GM23338 (cell line): Measurements from ENCODE around the gene CSF2. TPM values are rescaled to one million over a fixed set of nuclear protein-coding genes. Genes with fewer than 3 reads are reported as not detected.

ENCODE experiments used
- ATAC-seq: fragments of 200-7000 bp; cut with Tn5 transposase; 3 replicates; pipeline ENCODE4 v1.9.1; 2020
- DNase-seq: peaks from one replicate; pipeline ENCODE4 v3.0.0-alpha.2; 2015; ENCODE audit warnings: low spot score
- H2AFZ ChIP-seq: fragments of 200-600 bp; sonication (generic); 2 replicates; pipeline ENCODE4 v1.8.0; 2016; ENCODE audit warnings: antibody characterized with exemption, mild to moderate bottlenecking, moderate library complexity
- H3F3A ChIP-seq: fragments of 200-600 bp; sonication (generic); replicated peaks from 2 replicates; pipeline ENCODE4 v1.8.0; 2017; ENCODE audit warnings: antibody characterized with exemption, mixed run types, low read depth
- H3K27ac ChIP-seq: fragments of 200-600 bp; sonication (generic); 2 replicates; pipeline ENCODE4 v1.6.1; 2016; ENCODE audit warnings: low read depth
- H3K27me3 ChIP-seq: fragments of 200-600 bp; sonication (generic); 2 replicates; pipeline ENCODE4 v1.8.0; 2016; ENCODE audit warnings: mild to moderate bottlenecking, mixed run types, moderate library complexity; ENCODE audit not compliant: insufficient read depth
- H3K36me3 ChIP-seq: fragments of 200-600 bp; sonication (generic); 2 replicates; pipeline ENCODE4 v1.8.0; 2016; ENCODE audit warnings: mild to moderate bottlenecking; ENCODE audit not compliant: insufficient read depth
- H3K4me1 ChIP-seq: fragments of 200-600 bp; sonication (generic); 2 replicates; pipeline ENCODE4 v1.8.0; 2016; ENCODE audit warnings: mild to moderate bottlenecking, moderate library complexity; ENCODE audit not compliant: insufficient read depth
- H3K4me2 ChIP-seq: fragments of 200-600 bp; sonication (generic); 2 replicates; pipeline ENCODE4 v1.7.1; 2017; ENCODE audit warnings: mixed run types
- H3K4me3 ChIP-seq: fragments of 200-600 bp; sonication (generic); 2 replicates; pipeline ENCODE4 v1.6.1; 2016; ENCODE audit warnings: mixed run types
- H3K79me2 ChIP-seq: fragments of 200-600 bp; sonication (generic); replicated peaks from 2 replicates; pipeline ENCODE4 v1.8.0; 2017; ENCODE audit warnings: mild to moderate bottlenecking; ENCODE audit not compliant: insufficient read depth
- H3K9me2 ChIP-seq: fragments of 200-600 bp; sonication (generic); 2 replicates; pipeline ENCODE4 v1.8.0; 2017; ENCODE audit not compliant: insufficient read depth
- H4K20me1 ChIP-seq: fragments of 200-600 bp; sonication (generic); replicated peaks from 2 replicates; pipeline ENCODE4 v1.8.0; 2017; ENCODE audit warnings: mild to moderate bottlenecking; ENCODE audit not compliant: insufficient read depth
- H3K27ac Mint-ChIP-seq: 2 replicates; pipeline ENCODE4 v1.8.0; 2020; ENCODE audit warnings: inconsistent platforms, mild to moderate bottlenecking, moderate library complexity, mixed read lengths
- H3K27me3 Mint-ChIP-seq: 3 replicates; pipeline ENCODE4 v1.8.0; 2022; ENCODE audit warnings: low read depth, mild to moderate bottlenecking, moderate library complexity, mixed read lengths, inconsistent platforms; ENCODE audit not compliant: insufficient read depth, poor library complexity
- H3K36me3 Mint-ChIP-seq: 3 replicates; pipeline ENCODE4 v1.8.0; 2021; ENCODE audit warnings: low read depth, mild to moderate bottlenecking, inconsistent platforms, moderate library complexity, mixed read lengths
- H3K4me1 Mint-ChIP-seq: 3 replicates; pipeline ENCODE4 v1.8.0; 2020; ENCODE audit warnings: mild to moderate bottlenecking, inconsistent platforms, mixed read lengths
- H3K4me3 Mint-ChIP-seq: 3 replicates; pipeline ENCODE4 v1.8.0; 2021; ENCODE audit warnings: moderate library complexity, mild to moderate bottlenecking, inconsistent platforms, mixed read lengths
- H3K9me3 Mint-ChIP-seq: 3 replicates; pipeline ENCODE4 v1.8.0; 2020; ENCODE audit warnings: moderate library complexity, mild to moderate bottlenecking, inconsistent platforms, mixed read lengths
- JUNB ChIP-seq: IDR thresholded peaks from one replicate; pipeline ENCODE4 v1.6.1; 2016; ENCODE audit warnings: antibody characterized with exemption; ENCODE audit not compliant: unreplicated experiment
- NANOG ChIP-seq: IDR thresholded peaks from 2 replicates; pipeline ENCODE4 v1.6.1; 2016; ENCODE audit warnings: antibody characterized with exemption, borderline replicate concordance
- POLR2AphosphoS5 ChIP-seq: IDR thresholded peaks from 2 replicates; pipeline ENCODE4 v1.6.1; 2016; ENCODE audit warnings: antibody characterized with exemption, low read depth
- STAT1 ChIP-seq: IDR thresholded peaks from one replicate; pipeline ENCODE4 v1.6.1; 2016; ENCODE audit warnings: antibody characterized with exemption; ENCODE audit not compliant: unreplicated experiment
- ZNF114 ChIP-seq: fragments of 250-450 bp; sonication (Bioruptor Pico); IDR thresholded peaks from 2 replicates; pipeline ENCODE4 v1.5.0; 2020; ENCODE audit warnings: mild to moderate bottlenecking, moderate library complexity
- ZNF331 ChIP-seq: fragments of 250-450 bp; sonication (Bioruptor Pico); IDR thresholded peaks from 2 replicates; pipeline ENCODE4 v1.5.0; 2020; ENCODE audit warnings: low read depth, mild to moderate bottlenecking, moderate library complexity
- polyA plus RNA-seq: library from polyadenylated mRNA; unstranded; fragments of >200 nt; fragmentation: Nextera tagmentation; extraction: Ambion mirVana; gene quantifications from 2 replicates; pipeline ENCODE4 v1.2.1, GENCODE V29; 2016
- total RNA-seq: library from RNA; depleted of rRNA; stranded (reverse); fragments of >200 nt; shearing (Covaris generic); gene quantifications from 2 replicates; pipeline ENCODE4 v1.2.3, GENCODE V29; 2014
- TF ChIP-seq, protein P1 (sequence below): fragments of 250-450 bp; sonication (Bioruptor Pico); IDR thresholded peaks from 2 replicates; pipeline ENCODE4 v1.5.0; 2020; ENCODE audit warnings: mild to moderate bottlenecking, moderate library complexity
- TF ChIP-seq, protein P2 (sequence below), 2 experiments: fragments of 200-600 bp in 1 of 2; sonication (generic) in 1 of 2; conservative IDR thresholded peaks; 2 replicates each; pipeline versions ENCODE4 v1.5.1 to v1.6.1; 2016 to 2017; ENCODE audit warnings: antibody characterized with exemption in 2 of 2, low read depth in 2 of 2, mild to moderate bottlenecking in 2 of 2, moderate library complexity in 1 of 2

The CSF2 gene
- total and polyA plus RNA-seq, 2 experiments from 2014 or later, result not detected

DNA sequence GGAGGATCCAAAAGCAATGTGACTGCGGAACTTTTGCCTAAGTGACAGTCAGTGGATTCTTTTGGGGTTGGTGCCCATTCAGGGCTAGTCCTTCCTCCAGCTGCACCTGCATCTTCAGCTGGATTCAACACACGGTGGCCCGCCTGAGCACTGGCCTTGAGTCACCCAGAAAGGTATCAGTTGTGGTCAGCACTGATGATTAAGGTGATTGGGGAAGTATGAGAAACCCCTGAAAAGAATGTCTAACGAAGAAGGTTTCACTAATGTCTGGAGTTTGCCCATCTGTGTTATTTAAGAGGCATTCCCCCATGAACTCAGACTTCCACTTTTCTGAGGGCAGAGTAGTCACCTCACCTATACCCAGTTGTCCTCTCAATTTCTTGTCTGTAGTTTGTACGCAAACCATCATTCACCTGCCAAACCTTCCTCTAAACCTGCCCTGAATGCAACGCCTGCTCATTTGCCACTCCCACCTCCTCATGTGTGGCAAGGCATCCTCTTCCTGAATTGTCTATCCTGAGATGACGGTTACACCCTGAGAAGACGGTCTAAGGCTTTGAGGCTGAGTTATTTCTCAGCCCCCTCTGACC lies 27.2 kb downstream of the CSF2 start:
- no peaks in the 10 kb centered on the region for H3K27me3 Mint-ChIP-seq
- DNase-seq (no peak), ATAC-seq (no peak)
- TF ChIP-seq POLR2AphosphoS5 (no peak), ZNF114 (no peak), NANOG (no peak)
- TF ChIP-seq, protein P1, sequence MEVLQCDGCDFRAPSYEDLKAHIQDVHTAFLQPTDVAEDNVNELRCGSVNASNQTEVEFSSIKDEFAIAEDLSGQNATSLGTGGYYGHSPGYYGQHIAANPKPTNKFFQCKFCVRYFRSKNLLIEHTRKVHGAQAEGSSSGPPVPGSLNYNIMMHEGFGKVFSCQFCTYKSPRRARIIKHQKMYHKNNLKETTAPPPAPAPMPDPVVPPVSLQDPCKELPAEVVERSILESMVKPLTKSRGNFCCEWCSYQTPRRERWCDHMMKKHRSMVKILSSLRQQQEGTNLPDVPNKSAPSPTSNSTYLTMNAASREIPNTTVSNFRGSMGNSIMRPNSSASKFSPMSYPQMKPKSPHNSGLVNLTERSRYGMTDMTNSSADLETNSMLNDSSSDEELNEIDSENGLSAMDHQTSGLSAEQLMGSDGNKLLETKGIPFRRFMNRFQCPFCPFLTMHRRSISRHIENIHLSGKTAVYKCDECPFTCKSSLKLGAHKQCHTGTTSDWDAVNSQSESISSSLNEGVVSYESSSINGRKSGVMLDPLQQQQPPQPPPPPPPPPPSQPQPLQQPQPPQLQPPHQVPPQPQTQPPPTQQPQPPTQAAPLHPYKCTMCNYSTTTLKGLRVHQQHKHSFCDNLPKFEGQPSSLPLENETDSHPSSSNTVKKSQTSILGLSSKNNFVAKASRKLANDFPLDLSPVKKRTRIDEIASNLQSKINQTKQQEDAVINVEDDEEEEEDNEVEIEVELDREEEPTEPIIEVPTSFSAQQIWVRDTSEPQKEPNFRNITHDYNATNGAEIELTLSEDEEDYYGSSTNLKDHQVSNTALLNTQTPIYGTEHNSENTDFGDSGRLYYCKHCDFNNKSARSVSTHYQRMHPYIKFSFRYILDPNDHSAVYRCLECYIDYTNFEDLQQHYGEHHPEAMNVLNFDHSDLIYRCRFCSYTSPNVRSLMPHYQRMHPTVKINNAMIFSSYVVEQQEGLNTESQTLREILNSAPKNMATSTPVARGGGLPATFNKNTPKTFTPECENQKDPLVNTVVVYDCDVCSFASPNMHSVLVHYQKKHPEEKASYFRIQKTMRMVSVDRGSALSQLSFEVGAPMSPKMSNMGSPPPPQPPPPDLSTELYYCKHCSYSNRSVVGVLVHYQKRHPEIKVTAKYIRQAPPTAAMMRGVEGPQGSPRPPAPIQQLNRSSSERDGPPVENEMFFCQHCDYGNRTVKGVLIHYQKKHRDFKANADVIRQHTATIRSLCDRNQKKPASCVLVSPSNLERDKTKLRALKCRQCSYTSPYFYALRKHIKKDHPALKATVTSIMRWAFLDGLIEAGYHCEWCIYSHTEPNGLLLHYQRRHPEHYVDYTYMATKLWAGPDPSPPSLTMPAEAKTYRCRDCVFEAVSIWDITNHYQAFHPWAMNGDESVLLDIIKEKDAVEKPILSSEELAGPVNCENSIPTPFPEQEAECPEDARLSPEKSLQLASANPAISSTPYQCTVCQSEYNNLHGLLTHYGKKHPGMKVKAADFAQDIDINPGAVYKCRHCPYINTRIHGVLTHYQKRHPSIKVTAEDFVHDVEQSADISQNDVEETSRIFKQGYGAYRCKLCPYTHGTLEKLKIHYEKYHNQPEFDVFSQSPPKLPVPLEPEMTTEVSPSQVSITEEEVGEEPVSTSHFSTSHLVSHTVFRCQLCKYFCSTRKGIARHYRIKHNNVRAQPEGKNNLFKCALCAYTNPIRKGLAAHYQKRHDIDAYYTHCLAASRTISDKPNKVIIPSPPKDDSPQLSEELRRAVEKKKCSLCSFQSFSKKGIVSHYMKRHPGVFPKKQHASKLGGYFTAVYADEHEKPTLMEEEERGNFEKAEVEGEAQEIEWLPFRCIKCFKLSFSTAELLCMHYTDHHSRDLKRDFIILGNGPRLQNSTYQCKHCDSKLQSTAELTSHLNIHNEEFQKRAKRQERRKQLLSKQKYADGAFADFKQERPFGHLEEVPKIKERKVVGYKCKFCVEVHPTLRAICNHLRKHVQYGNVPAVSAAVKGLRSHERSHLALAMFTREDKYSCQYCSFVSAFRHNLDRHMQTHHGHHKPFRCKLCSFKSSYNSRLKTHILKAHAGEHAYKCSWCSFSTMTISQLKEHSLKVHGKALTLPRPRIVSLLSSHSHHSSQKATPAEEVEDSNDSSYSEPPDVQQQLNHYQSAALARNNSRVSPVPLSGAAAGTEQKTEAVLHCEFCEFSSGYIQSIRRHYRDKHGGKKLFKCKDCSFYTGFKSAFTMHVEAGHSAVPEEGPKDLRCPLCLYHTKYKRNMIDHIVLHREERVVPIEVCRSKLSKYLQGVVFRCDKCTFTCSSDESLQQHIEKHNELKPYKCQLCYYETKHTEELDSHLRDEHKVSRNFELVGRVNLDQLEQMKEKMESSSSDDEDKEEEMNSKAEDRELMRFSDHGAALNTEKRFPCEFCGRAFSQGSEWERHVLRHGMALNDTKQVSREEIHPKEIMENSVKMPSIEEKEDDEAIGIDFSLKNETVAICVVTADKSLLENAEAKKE, result no peak
- no peak overlapping the region for H3K27ac Mint-ChIP-seq
- no peak overlapping the region for H3K4me2 ChIP-seq
- H3K36me3 ChIP-seq, result no peaks in the 10 kb centered on the region
- no peaks in the 10 kb centered on the region for H3K27me3 ChIP-seq
- H3K9me2 ChIP-seq, result no peaks in the 10 kb centered on the region
- H3K4me1 Mint-ChIP-seq, result no peaks in the 10 kb centered on the region
- H3K79me2 ChIP-seq, result no peaks in the 10 kb centered on the region
- no peaks in the 10 kb centered on the region for H4K20me1 ChIP-seq
- no peaks in the 10 kb centered on the region for H3K4me1 ChIP-seq
- no peak overlapping the region for H3K27ac ChIP-seq
- H3K36me3 Mint-ChIP-seq, result no peaks in the 10 kb centered on the region
- H3K4me3 Mint-ChIP-seq, result no peak overlapping the region
- H2AFZ ChIP-seq, result no peak overlapping the region
- no peaks in the 10 kb centered on the region for H3K9me3 Mint-ChIP-seq
- H3F3A ChIP-seq, result no peaks in the 10 kb centered on the region
- H3K4me3 ChIP-seq, result no peak overlapping the region

DNA sequence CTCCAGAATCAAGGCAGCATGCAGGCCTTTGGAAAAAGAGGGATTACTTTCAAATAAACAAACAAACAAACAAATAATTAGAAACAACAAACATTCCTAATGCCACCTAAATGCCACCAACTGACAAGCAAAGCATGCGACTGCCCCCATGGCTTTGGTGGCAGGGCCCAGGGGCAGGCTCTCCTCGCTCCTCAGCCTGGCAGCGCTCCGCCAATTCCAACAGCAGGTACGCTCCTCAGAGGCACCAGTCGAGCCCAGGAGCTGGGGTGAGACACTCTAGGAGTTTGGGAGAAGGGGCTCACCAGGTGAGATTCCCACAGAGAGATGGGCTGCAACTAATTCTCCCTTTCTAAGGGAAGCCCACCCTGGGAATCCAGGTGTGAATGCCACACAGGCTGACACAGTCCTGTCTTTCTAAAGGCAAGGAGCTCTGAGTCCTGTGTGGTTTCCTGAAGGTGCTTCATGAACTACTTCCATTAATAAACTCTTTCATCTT lies 27.8 kb downstream of the CSF2 start:
- ATAC-seq, result no peak
- Histone ChIP-seq H3K9me2 (no peaks in the 10 kb centered on the region), H3K79me2 (no peaks in the 10 kb centered on the region), H3K27ac (no peak overlapping the region), H3K36me3 (no peaks in the 10 kb centered on the region), H3K4me1 (no peaks in the 10 kb centered on the region), H4K20me1 (no peaks in the 10 kb centered on the region), H3F3A (no peaks in the 10 kb centered on the region), H3K4me3 (no peak overlapping the region), H3K4me2 (no peak overlapping the region), H3K27me3 (no peaks in the 10 kb centered on the region), H2AFZ (no peak overlapping the region)
- TF ChIP-seq ZNF114, result no peak
- no peak for TF ChIP-seq JUNB
- no peak for TF ChIP-seq STAT1
- TF ChIP-seq POLR2AphosphoS5, result no peak
- no peak for TF ChIP-seq ZNF331 (CRISPR knock-in tag)
- TF ChIP-seq, protein P2, sequence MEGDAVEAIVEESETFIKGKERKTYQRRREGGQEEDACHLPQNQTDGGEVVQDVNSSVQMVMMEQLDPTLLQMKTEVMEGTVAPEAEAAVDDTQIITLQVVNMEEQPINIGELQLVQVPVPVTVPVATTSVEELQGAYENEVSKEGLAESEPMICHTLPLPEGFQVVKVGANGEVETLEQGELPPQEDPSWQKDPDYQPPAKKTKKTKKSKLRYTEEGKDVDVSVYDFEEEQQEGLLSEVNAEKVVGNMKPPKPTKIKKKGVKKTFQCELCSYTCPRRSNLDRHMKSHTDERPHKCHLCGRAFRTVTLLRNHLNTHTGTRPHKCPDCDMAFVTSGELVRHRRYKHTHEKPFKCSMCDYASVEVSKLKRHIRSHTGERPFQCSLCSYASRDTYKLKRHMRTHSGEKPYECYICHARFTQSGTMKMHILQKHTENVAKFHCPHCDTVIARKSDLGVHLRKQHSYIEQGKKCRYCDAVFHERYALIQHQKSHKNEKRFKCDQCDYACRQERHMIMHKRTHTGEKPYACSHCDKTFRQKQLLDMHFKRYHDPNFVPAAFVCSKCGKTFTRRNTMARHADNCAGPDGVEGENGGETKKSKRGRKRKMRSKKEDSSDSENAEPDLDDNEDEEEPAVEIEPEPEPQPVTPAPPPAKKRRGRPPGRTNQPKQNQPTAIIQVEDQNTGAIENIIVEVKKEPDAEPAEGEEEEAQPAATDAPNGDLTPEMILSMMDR (conservative IDR thresholded peaks at IDR 0.05; ENCODE audit: low read depth in 2 of 2), result no peak
- Mint-ChIP-seq H3K27me3 (no peaks in the 10 kb centered on the region), H3K27ac (no peak overlapping the region), H3K9me3 (no peaks in the 10 kb centered on the region), H3K36me3 (no peaks in the 10 kb centered on the region), H3K4me3 (no peak overlapping the region), H3K4me1 (no peaks in the 10 kb centered on the region)
- no peak for DNase-seq
